Measurements from ENCODE around the gene ATF6.

The ATF6 gene

DNA sequence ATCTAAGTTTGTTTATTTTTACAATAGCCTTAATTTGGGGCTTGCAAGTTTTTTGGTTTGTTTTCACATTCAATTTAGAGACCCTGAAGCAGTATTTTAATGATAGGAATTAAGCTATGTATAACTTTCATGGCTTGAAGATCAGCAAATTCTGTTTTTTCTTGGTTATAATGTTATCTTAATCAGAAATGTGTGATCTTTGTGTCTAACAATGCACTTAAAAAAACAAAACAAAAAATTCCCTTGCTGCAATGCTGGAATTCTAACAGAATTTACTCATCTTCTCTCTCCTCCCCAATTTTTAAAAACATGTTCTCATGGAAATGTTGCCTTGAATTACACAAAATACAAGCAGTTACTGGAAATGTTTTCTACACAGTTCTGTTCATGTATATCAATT, 144.5 kb downstream of the ATF6 start:
- in situ Hi-C loops (cut with MboI; ENCODE audit: low sequenced_read_pairs): no loop called here
- Histone ChIP-seq H3K27me3 (ENCODE audit: low read depth) (no peaks in the 10 kb centered on the region), H3K36me3 (replicated peaks) (no peaks in the 10 kb centered on the region), H3K9me3 (no peaks in the 10 kb centered on the region), H3K4me1 (no peaks in the 10 kb centered on the region), H3K4me3 (no peak overlapping the region)
- no peak for DNase-seq (ENCODE audit: low spot score in 2 of 2)

DNA sequence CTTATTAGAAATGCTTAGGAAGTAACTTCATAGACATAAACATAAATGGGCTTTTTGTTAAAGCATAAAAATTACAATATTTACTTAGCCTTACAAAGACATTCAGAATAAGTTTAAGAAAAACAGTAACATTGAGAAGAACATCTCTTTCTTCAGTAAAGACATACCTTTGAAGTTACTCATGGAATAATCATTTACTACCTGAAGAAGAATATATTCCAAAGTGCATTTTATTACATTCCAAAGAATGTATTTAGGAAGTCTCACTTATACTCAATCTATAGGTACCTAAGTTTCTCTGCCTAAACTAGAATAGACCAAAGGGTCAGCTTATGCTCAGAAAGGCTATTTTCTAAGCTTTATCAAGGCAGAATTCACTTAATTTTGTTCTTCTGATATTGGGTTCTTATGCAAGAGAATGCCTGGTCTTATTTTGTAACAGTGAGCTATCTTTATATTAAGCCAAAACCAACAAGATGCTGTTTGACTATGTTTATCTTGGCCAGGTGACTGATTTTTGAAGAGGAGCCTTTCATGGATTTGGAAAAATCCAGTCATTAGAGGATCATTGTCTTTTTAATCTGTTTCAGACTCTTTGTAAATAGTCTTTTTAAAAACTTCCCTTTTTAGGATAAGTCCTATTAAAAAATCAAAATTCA, 147.5 kb downstream of the ATF6 start:
- Histone ChIP-seq H3K27me3 (ENCODE audit: low read depth) (no peaks in the 10 kb centered on the region), H3K4me3 (no peak overlapping the region), H3K36me3 (replicated peaks) (no peaks in the 10 kb centered on the region), H3K9me3 (no peaks in the 10 kb centered on the region), H3K4me1 (no peaks in the 10 kb centered on the region; the same call in 1 of the 2 replicates)
- in situ Hi-C loops (cut with MboI; ENCODE audit: low sequenced_read_pairs): no loop called here
- no peak for DNase-seq (ENCODE audit: low spot score in 2 of 2)

- Histone ChIP-seq H3K36me3 (replicated peaks) (no peaks in the 10 kb centered on the region), H3K4me1 (peaks cover 5% of the 10 kb centered on the region), H3K27me3 (ENCODE audit: low read depth) (no peaks in the 10 kb centered on the region), H3K4me3 (no peak overlapping the region), H3K9me3 (no peaks in the 10 kb centered on the region)
- in situ Hi-C loops (cut with MboI; ENCODE audit: low sequenced_read_pairs): no loop called here
- no peak for DNase-seq (ENCODE audit: low spot score in 2 of 2)
Measured at GRCh38 chr1:161914595-161914994, 148.5 kb downstream of the ATF6 start.

DNA sequence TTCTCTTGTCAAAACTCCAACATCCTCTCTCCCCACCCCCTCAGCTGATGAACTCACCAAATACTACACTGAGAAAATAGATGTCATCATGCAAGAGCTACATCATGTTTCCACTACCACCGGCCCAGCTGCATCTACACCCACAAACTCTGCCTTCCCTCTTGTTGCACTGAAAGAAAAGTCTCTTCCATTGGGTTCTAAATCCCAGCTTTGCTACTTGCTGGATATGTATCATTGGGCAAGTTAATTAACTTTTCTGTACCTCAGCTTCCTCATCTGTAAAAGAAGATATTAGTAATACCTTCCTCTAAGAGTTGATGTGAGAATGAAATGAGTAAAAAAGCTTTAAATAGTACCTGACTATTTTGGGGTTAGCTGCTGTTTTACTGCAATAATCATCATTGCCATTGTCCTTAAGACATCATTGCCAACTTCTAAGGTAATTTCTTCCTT, 149.0 kb downstream of the ATF6 start:
- Histone ChIP-seq H3K9me3 (no peaks in the 10 kb centered on the region), H3K36me3 (replicated peaks) (no peaks in the 10 kb centered on the region), H3K4me3 (no peak overlapping the region), H3K27me3 (ENCODE audit: low read depth) (no peaks in the 10 kb centered on the region), H3K4me1 (peaks cover 5% of the 10 kb centered on the region)
- no peak for DNase-seq (ENCODE audit: low spot score in 2 of 2)
- in situ Hi-C loops (cut with MboI; ENCODE audit: low sequenced_read_pairs): no loop called here

DNA sequence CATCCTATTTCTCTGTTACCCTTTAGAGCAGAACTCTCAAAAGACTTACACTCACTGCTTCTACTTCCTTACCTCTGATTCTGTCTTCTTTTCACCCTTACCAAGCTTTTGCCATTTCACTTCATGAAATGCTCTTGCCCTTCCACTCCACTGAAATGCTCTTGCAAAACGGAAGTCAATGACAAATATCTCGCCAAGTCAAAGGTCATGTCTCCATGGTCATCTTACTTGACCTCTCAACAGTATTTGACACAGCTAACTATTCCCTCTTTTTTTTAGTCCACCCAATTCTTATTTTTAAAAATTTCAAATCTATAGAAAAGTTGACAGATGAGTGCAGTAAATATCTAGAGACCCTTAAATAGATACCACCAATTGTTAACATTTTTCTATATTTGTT, 149.9 kb downstream of the ATF6 start:
- no peaks in the 10 kb centered on the region for H3K36me3 ChIP-seq (replicated peaks)
- no peak overlapping the region for H3K4me3 ChIP-seq
- no peaks in the 10 kb centered on the region for H3K27me3 ChIP-seq (ENCODE audit: low read depth)
- in situ Hi-C loops (cut with MboI; ENCODE audit: low sequenced_read_pairs): no loop called here
- no peak for DNase-seq (ENCODE audit: low spot score in 2 of 2)
- H3K4me1 ChIP-seq: peaks cover 5% of the 10 kb centered on the region
- H3K9me3 ChIP-seq: no peaks in the 10 kb centered on the region

GRCh38 chr1:161919229-161919628, 153.1 kb downstream of the ATF6 start:
- Histone ChIP-seq H3K36me3 (replicated peaks) (no peaks in the 10 kb centered on the region), H3K27me3 (ENCODE audit: low read depth) (no peaks in the 10 kb centered on the region), H3K4me1 (peaks cover 5% of the 10 kb centered on the region), H3K4me3 (no peak overlapping the region), H3K9me3 (no peaks in the 10 kb centered on the region)
- in situ Hi-C loops (cut with MboI; ENCODE audit: low sequenced_read_pairs): no loop called here
- no peak for DNase-seq (ENCODE audit: low spot score in 2 of 2)

GRCh38 chr1:161921491-161921890, 155.4 kb downstream of the ATF6 start:
- Histone ChIP-seq H3K4me1 (peaks cover 5% of the 10 kb centered on the region), H3K4me3 (no peak overlapping the region), H3K36me3 (replicated peaks) (no peaks in the 10 kb centered on the region), H3K27me3 (ENCODE audit: low read depth) (no peaks in the 10 kb centered on the region), H3K9me3 (no peaks in the 10 kb centered on the region)
- DNase-seq (ENCODE audit: low spot score in 2 of 2): no peak
- in situ Hi-C loops (cut with MboI; ENCODE audit: low sequenced_read_pairs): no loop called here

- Histone ChIP-seq H3K27me3 (ENCODE audit: low read depth) (no peaks in the 10 kb centered on the region), H3K9me3 (no peaks in the 10 kb centered on the region), H3K4me3 (no peak overlapping the region), H3K4me1 (peaks cover 5% of the 10 kb centered on the region), H3K36me3 (replicated peaks) (no peaks in the 10 kb centered on the region)
- no peak for DNase-seq (ENCODE audit: low spot score in 2 of 2)
- in situ Hi-C loops (cut with MboI; ENCODE audit: low sequenced_read_pairs): no loop called here
Measured at GRCh38 chr1:161921990-161922389, 155.9 kb downstream of the ATF6 start.

- in situ Hi-C loops (cut with MboI; ENCODE audit: low sequenced_read_pairs): no loop called here
- H3K36me3 ChIP-seq (replicated peaks): no peaks in the 10 kb centered on the region
- H3K9me3 ChIP-seq: no peaks in the 10 kb centered on the region
- H3K27me3 ChIP-seq (ENCODE audit: low read depth): no peaks in the 10 kb centered on the region
- DNase-seq (ENCODE audit: low spot score in 2 of 2): no peak
- no peak overlapping the region for H3K4me3 ChIP-seq
- no peaks in the 10 kb centered on the region for H3K4me1 ChIP-seq
Measured at GRCh38 chr1:161928056-161928455, 161.9 kb downstream of the ATF6 start.

DNA sequence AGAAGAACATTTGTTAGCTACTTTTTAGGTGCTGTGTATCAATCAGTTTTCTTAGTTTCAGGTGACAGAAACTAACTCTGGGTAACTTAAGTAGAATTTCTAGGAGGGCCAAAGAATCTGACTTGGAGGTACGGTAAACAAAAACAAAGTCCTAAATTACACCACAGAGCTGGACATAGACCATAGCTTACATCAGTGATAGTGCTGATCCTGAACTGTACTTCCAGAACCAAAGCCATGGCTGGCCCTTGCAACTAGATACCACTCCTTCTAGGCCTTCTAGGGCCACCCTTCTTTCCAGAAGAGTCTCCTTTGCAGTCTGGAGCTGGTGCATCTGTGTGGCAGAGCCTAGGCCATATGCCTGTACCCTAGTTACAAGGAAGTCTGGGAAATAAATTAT, 163.0 kb downstream of the ATF6 start:
- Histone ChIP-seq H3K4me3 (no peak overlapping the region), H3K9me3 (no peaks in the 10 kb centered on the region), H3K36me3 (replicated peaks) (no peaks in the 10 kb centered on the region), H3K27me3 (ENCODE audit: low read depth) (no peaks in the 10 kb centered on the region), H3K4me1 (no peaks in the 10 kb centered on the region)
- DNase-seq (ENCODE audit: low spot score in 2 of 2): no peak
- in situ Hi-C loops (cut with MboI; ENCODE audit: low sequenced_read_pairs): no loop called here

- Histone ChIP-seq H3K4me1 (no peaks in the 10 kb centered on the region), H3K27me3 (ENCODE audit: low read depth) (no peaks in the 10 kb centered on the region), H3K9me3 (no peaks in the 10 kb centered on the region), H3K36me3 (replicated peaks) (no peaks in the 10 kb centered on the region), H3K4me3 (no peak overlapping the region)
- in situ Hi-C loops (cut with MboI; ENCODE audit: low sequenced_read_pairs): no loop called here
- no peak for DNase-seq (ENCODE audit: low spot score in 2 of 2)
Measured at GRCh38 chr1:161930064-161930463, 163.9 kb downstream of the ATF6 start.

DNA sequence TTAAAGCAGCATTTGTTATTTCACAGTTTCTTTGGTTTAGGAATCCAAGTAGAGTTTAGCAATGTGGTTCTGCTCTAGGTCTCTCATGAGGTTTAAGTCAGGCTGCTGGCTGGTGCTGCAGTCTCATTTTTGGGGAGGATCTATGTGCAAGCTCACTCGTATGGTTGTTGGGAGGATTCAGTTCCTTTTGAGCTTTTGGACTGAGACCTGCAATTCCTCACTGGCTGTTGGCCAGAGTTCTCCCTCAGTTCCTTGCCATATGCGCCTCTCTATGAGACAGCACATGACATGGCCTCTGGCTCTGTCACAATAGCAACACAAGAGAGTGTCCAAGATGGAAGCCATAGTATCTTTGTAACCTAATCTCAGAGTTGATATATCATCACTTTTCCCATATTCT, 166.5 kb downstream of the ATF6 start:
- no peaks in the 10 kb centered on the region for H3K9me3 ChIP-seq
- no peaks in the 10 kb centered on the region for H3K27me3 ChIP-seq (ENCODE audit: low read depth)
- H3K4me1 ChIP-seq: no peaks in the 10 kb centered on the region; the same call in 1 of the 2 replicates
- DNase-seq (ENCODE audit: low spot score in 2 of 2): no peak
- no peak overlapping the region for H3K4me3 ChIP-seq
- no peaks in the 10 kb centered on the region for H3K36me3 ChIP-seq (replicated peaks)
- in situ Hi-C loops (cut with MboI; ENCODE audit: low sequenced_read_pairs): no loop called here

DNA sequence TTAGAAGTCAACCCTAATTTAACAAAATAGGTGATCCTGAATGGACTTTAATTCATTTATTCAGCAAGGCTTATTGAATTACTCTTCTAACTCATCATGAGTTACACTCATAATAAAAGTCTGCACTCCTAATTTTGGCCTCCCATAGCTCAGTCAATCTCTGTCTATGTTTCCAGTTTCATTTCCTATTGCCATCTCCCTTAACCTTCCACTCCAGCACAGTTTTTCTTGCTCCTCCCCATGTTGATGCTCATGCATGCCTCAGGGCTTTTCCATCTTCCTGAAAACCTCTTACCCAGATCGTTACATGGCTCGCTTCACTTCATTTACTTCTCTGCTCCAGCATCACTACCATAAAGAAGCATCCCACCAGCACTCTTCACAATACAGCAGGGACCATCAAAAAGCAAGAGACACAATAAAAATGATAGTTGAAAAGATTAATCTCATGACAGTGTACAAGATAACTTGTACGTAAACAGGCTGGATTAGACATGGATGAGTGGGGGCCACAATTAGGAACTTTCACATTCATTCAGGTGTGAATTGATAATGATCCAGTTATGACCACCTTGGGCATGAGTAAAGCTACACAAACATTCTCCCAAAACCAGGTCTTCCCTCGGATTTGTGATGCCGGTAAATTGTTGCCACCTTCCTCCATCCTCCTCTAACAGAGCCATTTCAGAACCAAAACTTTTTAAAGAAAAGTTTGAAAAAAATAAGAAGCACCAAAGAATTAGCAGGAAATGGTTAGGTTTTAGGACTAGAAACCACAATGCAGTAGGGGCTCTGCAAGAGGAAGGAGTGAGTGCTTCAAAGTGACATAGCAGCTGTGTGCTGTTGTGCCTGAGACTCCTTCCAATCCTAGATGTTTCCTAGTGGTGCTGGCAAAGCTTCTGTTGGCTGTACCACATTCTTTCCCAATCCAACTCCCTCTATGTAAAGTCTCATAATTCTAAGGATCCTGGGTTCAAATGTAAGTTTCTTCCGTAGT, 167.8 kb downstream of the ATF6 start:
- H3K4me3 ChIP-seq: no peak overlapping the region
- H3K4me1 ChIP-seq: no peaks in the 10 kb centered on the region; the same call in 1 of the 2 replicates
- H3K9me3 ChIP-seq: no peaks in the 10 kb centered on the region
- in situ Hi-C loops (cut with MboI; ENCODE audit: low sequenced_read_pairs): no loop called here
- DNase-seq (ENCODE audit: low spot score in 2 of 2): no peak
- H3K27me3 ChIP-seq (ENCODE audit: low read depth): no peaks in the 10 kb centered on the region
- H3K36me3 ChIP-seq (replicated peaks): no peaks in the 10 kb centered on the region

DNA sequence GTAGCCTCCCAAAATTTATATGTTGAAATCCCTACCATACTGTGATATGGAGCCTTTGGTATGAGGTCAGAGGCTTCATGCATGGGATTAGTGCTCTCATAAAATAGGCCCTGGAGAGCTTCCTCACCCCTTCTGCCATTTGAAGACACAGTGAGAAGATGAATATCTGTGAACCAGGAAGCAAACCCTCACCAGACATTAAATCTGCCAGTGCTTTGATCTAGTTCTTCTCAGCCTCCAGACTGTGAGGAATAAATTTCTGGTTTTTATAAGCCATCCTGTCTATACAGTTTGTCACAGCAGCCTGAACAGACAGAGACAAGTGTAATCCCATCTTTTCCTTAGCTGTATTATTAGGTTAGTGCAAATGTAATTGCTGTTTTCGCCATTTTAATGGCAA, 169.1 kb downstream of the ATF6 start:
- Histone ChIP-seq H3K27me3 (ENCODE audit: low read depth) (no peaks in the 10 kb centered on the region), H3K36me3 (replicated peaks) (no peaks in the 10 kb centered on the region), H3K4me3 (no peak overlapping the region), H3K4me1 (no peaks in the 10 kb centered on the region; the same call in 1 of the 2 replicates), H3K9me3 (no peaks in the 10 kb centered on the region)
- DNase-seq (ENCODE audit: low spot score in 2 of 2): no peak
- in situ Hi-C loops (cut with MboI; ENCODE audit: low sequenced_read_pairs): no loop called here
